ACHN (cell line): ENCODE results near the gene MTFR1L.

Experiments used
- DNase-seq: peaks from one replicate; pipeline ENCODE4 v3.0.0-alpha.2; 2015
- in situ Hi-C: cut with HindIII; loops from 2 replicates; pipeline ENCODE4 v1.10.0; 2017; ENCODE audit warnings: low sequenced_read_pairs, low pct_ligation_motif_present, low pct_unique_long_range_greater_than_20kb

The MTFR1L gene

GRCh38 chr1:25871086-25871703 lies 51.4 kb downstream of the MTFR1L start:
- in situ Hi-C loops = no loop called here
- DNase-seq = no peak

GRCh38 chr1:25871704-25872494 lies 52.1 kb downstream of the MTFR1L start:
- no peak for DNase-seq
- in situ Hi-C loops = no loop called here

DNA sequence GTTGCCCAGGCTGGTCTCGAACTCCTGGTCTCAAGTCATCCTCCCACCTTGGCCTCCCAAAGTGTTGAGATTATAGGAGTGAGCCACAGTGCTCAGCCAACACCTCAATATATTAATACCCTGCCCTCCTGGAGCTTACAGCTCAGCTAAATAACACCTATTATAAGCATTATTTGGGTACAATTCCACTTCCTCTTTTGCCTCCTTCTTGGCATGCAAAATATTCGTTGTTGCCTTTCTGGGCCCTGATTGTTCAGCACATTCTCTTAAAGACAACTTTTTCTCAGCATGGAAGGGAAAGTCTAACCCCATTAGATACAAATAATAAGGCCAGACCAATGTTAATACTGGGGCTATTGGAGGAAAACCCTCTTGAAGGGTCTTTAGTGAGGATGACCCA lies 53.0 kb downstream of the MTFR1L start:
- in situ Hi-C loops = no loop called here
- DNase-seq = no peak

GRCh38 chr1:25873120-25873519 lies 53.4 kb downstream of the MTFR1L start:
- in situ Hi-C loops = no loop called here
- no peak for DNase-seq

DNA sequence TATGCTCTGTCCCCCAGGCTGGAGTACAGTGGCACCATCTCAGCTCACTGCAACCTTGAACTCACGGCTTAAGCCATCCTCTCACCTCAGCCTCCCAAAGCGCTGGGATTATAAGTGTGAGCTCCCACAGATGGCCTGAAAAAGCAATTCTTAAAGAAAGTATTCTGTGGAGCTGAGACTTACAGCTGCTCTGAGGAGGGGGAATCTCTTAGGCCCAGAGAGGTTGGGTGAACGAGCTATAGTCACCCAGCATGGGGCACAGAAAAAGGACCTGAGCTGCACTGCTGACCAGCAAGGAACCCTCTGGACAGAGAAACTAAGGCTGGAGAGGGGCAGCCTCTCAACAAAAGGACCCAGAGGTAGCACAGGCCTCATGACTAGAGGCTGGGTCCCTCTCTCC lies 54.5 kb downstream of the MTFR1L start:
- no peak for DNase-seq
- in situ Hi-C loops = no loop called here

DNA sequence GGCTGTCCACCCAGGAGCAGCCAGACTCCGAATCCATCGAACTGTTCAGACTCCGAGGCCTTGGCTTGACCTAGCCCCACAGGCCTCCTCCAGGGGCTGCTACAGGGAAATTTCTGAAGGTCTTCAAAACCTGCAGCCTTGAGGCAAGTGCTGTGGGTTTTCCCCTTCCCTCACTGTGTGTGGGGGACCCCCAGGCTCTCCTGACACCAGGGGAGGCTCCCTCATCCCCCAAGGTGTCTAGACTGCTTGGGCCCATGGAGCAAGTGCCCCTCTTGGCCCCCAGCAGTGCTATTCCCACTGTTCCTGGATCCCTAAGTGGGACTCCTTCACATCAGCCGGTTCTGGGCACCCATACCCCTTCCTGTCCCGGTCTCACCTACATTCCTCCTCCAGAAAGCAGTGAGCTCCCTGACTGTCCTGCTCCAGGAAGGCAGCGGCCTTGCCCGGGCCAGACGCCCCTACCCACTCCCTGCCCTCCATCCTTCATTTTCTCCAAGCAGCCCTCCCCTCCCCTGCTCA lies 54.9 kb downstream of the MTFR1L start:
- DNase-seq = no peak
- in situ Hi-C loops = no loop called here

- peak; percentile 71 for DNase-seq
- in situ Hi-C loops = no loop called here
Observed at GRCh38 chr1:25875154-25875855, 55.6 kb downstream of the MTFR1L start, which contains the start of gene PAQR7. PAQR7 (minus strand) TSS chr1:25875708; CDS start chr1:25863839, 11,869 bp downstream.

DNA sequence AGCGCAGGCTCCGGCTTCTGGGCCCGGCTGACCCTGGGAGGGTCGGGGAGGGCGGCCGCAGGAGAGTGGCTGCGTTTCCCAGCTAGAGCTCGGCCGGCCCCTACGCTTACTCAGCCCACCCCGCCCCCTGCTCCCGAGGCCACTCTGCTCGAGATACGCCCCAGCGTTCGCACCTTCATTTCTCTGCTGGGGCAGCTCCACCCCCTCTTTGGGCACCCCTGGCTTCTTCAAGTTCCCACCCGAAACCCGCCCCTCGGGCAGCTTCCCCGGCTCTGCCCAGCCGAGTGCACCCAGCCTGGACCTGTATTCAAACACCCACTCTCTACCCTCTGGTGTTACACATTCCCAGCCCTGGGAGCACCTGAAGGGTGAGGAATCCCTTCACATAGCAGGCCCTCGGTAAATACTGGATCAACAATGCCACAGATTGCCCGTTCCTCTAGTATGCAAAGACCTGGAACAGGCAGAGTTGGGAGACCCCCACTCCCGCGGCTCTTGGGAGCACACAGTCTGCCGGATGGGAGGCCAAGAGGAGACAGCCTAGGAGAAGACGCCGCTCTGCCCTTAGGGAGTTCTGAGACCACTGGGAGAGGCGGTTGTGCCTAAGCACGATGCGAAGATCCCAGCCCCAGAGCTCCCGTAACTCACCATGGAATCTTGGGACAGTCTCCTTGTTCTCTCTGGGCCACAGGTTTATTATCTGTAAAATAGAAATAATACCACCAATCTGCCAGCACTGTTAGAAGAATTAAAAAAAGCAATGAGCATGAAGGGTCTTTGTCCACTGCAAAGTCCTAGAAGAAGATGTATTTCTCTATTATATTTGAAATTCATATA lies 56.3 kb downstream of the MTFR1L start:
- no peak for DNase-seq

GRCh38 chr1:25876693-25877077 lies 56.9 kb downstream of the MTFR1L start:
- in situ Hi-C loops = no loop called here
- no peak for DNase-seq

More for the DNA sequence above, 56.3 kb downstream of the MTFR1L start:
- in situ Hi-C loops = no loop called here

GRCh38 chr1:25877155-25877554 lies 57.4 kb downstream of the MTFR1L start:
- in situ Hi-C loops = no loop called here
- no peak for DNase-seq

DNA sequence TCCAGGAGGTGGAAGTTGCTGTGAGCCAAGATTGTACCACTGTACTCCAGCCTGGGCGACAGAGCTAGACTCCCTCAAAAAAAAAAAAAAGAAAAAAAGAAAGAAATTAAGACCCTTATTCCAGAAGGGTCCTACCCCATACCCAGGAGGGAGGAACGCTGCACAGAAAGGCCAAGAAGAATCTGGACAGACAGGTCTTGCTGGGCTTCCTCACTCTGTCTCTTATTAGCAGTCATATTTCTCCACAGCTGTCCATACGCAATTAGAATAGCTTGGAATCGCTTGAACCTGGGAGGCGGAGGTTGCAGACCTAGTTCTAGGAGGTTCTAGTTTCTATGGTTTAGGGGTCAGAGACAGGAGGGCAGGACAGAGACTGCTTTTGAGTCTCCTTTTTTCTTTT lies 58.9 kb downstream of the MTFR1L start:
- in situ Hi-C loops = no loop called here

GRCh38 chr1:25879675-25880074 lies 59.9 kb downstream of the MTFR1L start:
- DNase-seq = no peak
- in situ Hi-C loops = no loop called here

More for the DNA sequence above, 58.9 kb downstream of the MTFR1L start:
- no peak for DNase-seq

- no peak for DNase-seq
- in situ Hi-C loops = no loop called here
Observed at GRCh38 chr1:25880518-25880917, 60.8 kb downstream of the MTFR1L start.

- in situ Hi-C loops = no loop called here
- DNase-seq = no peak
Observed at GRCh38 chr1:25881266-25881665, 61.5 kb downstream of the MTFR1L start.
